DND-41 (cell line): ENCODE data around the gene MAST3.

Experiments used
- CTCF ChIP-seq: IDR thresholded peaks from 2 replicates; pipeline ENCODE4 v1.5.1; 2012; ENCODE audit warnings: borderline replicate concordance, low read length, moderate library complexity, mild to moderate bottlenecking; ENCODE audit not compliant: poor library complexity, severe bottlenecking; ENCODE audit errors: extremely low read depth
- EZH2 ChIP-seq: IDR thresholded peaks from 3 replicates; pipeline ENCODE4 v1.6.1; 2012; ENCODE audit warnings: borderline replicate concordance, low read depth, mild to moderate bottlenecking, moderate library complexity, low read length, inconsistent platforms; ENCODE audit not compliant: severe bottlenecking

GRCh38 chr19:18114483-18114882 lies 16.9 kb downstream of the MAST3 start:
- TF ChIP-seq EZH2: no peak
- no peak for TF ChIP-seq CTCF
